HFFc6 (cell line): Measurements from ENCODE around the gene MAP4K5. TPM values are rescaled to one million over a fixed set of nuclear protein-coding genes. Genes with fewer than 3 reads are reported as not detected.
A peak's percentile ranks its signal among the peaks of the same experiment; 100 is the strongest.

Experiments used
- DNase-seq: peaks from one replicate; pipeline ENCODE4 v3.0.0-alpha.2; 2018
- H3K27ac Mint-ChIP-seq: 2 replicates; pipeline ENCODE4 v1.8.0; 2020; ENCODE audit warnings: mild to moderate bottlenecking, mixed read lengths
- H3K27me3 Mint-ChIP-seq: 2 replicates; pipeline ENCODE4 v1.8.0; 2021; ENCODE audit warnings: mild to moderate bottlenecking, moderate library complexity, mixed read lengths; ENCODE audit not compliant: insufficient read depth
- H3K36me3 Mint-ChIP-seq: 2 replicates; pipeline ENCODE4 v1.8.0; 2021; ENCODE audit warnings: low read depth, mixed read lengths
- H3K4me1 Mint-ChIP-seq: 2 replicates; pipeline ENCODE4 v1.8.0; 2020; ENCODE audit warnings: low read depth, mixed read lengths
- H3K4me3 Mint-ChIP-seq: 2 replicates; pipeline ENCODE4 v1.8.0; 2020; ENCODE audit warnings: mild to moderate bottlenecking, moderate library complexity, mixed read lengths
- H3K9me3 Mint-ChIP-seq: 2 replicates; pipeline ENCODE4 v1.8.0; 2020; ENCODE audit warnings: mild to moderate bottlenecking, mixed read lengths
- total RNA-seq, 6 experiments: library from RNA; stranded (reverse); fragmentation: NEBNext Ultra II Directional; extraction: Animal tissue kit (Norgen Biotek cat#: 25700); gene quantifications; 2 replicates in 1 of 6; 3 replicates in 5 of 6; pipeline ENCODE4 v1.2.3, GENCODE V29; 2021
- TF ChIP-seq, protein P1 (sequence below): fragments of 200-600 bp; sonication (generic); IDR thresholded peaks from 2 replicates; pipeline ENCODE4 v1.5.0; 2021; ENCODE audit warnings: antibody characterized with exemption, mild to moderate bottlenecking

MAP4K5 gene
- total RNA-seq, 6 experiments from 2014 or later: 61.4 to 74.5 (median 69.7) TPM

DNA sequence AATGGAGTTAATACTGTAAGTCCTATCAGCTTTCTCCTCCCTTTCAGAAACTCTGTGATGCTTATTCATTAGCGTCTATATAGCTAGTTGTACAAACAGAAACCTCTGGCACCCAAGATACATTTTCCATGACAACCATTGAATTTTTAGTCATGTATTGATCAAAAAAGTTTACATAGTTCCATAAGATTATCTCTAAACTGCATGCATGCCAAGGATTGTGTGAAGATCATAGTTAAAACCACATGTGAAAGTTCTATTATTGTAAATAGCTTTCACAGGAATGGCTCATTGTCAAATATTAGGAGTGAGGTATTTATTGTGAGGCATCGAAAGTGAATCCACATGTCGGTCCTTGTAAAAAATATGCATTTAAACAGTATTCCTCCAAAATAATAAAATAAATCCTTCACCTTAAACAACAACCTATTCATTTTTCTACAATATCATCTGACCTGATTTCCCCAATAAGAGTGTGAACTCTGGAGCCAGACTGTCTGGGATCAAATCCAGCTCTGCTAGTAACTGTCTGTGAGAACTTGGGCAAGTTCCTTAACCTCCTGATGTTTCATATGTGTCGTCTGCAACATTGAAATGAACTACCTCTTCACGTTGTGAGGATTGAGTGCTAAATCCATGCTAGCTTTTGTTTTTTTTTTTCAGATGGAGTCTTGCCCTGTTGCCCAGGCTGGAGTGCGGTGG is 125.1 kb downstream of the MAP4K5 start:
- Mint-ChIP-seq H3K4me3 (no peak overlapping the region), H3K36me3 (peaks cover 23% of the 10 kb centered on the region), H3K4me1 (peaks cover 31% of the 10 kb centered on the region), H3K27ac (no peak overlapping the region), H3K9me3 (no peaks in the 10 kb centered on the region), H3K27me3 (peaks cover 1% of the 10 kb centered on the region)
- TF ChIP-seq, protein P1, sequence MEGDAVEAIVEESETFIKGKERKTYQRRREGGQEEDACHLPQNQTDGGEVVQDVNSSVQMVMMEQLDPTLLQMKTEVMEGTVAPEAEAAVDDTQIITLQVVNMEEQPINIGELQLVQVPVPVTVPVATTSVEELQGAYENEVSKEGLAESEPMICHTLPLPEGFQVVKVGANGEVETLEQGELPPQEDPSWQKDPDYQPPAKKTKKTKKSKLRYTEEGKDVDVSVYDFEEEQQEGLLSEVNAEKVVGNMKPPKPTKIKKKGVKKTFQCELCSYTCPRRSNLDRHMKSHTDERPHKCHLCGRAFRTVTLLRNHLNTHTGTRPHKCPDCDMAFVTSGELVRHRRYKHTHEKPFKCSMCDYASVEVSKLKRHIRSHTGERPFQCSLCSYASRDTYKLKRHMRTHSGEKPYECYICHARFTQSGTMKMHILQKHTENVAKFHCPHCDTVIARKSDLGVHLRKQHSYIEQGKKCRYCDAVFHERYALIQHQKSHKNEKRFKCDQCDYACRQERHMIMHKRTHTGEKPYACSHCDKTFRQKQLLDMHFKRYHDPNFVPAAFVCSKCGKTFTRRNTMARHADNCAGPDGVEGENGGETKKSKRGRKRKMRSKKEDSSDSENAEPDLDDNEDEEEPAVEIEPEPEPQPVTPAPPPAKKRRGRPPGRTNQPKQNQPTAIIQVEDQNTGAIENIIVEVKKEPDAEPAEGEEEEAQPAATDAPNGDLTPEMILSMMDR: no peak
- DNase-seq: no peak

DNA sequence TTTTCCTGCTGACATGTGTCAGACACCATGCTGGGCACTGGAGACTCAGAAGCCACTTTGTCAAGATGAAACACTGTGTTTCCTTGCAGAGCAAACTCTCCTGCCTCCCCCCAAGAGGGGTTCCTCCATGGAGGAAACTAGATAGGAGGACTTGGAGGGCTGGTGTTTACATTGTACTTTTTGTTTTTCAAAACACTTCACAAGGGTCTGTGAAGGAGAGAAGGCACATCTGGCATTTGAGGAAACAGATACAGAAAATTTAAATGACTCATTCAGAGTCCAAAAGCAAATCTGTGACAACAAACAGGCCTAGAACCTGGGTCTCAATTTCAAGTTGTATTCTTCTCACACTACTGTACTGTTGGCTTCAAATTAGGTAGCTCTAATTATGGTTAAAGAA is 128.9 kb downstream of the MAP4K5 start:
- H3K4me1 Mint-ChIP-seq: peaks cover 40% of the 10 kb centered on the region
- H3K4me3 Mint-ChIP-seq: no peak overlapping the region
- no peaks in the 10 kb centered on the region; the same call in none of the 2 replicates for H3K27me3 Mint-ChIP-seq
- peak overlapping the region; percentile 47; the same call in 1 of the 2 replicates for H3K27ac Mint-ChIP-seq
- peaks cover 9% of the 10 kb centered on the region; the same call in 1 of the 2 replicates for H3K36me3 Mint-ChIP-seq
- TF ChIP-seq, protein P1: no peak
- no peak for DNase-seq
- H3K9me3 Mint-ChIP-seq: no peaks in the 10 kb centered on the region

DNA sequence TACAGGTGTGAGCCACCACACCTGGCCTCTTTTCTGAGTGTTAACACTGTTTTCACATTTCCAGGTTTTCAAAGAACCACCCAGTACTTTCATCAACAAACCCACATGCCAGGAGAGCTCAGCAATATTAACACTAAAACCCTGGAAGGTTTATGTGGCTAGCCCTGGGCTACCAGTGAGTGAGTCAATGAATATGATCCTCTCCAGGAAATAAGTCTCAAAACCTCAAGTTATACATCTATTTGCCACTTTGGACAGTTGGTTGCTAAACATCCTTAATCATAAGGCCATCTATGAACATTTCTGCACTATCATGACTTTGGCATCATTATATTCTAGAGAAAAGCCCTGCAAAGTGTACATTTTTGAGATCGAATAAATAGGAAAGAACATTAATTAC is 129.4 kb downstream of the MAP4K5 start:
- peaks cover 45% of the 10 kb centered on the region for H3K4me1 Mint-ChIP-seq
- H3K27me3 Mint-ChIP-seq: no peaks in the 10 kb centered on the region; the same call in none of the 2 replicates
- peak overlapping the region; percentile 17; the same call in 1 of the 2 replicates for H3K27ac Mint-ChIP-seq
- peaks cover 9% of the 10 kb centered on the region; the same call in 1 of the 2 replicates for H3K36me3 Mint-ChIP-seq
- DNase-seq: peak; percentile 12
- H3K4me3 Mint-ChIP-seq: no peak overlapping the region
- no peaks in the 10 kb centered on the region for H3K9me3 Mint-ChIP-seq
- TF ChIP-seq, protein P1: no peak

DNA sequence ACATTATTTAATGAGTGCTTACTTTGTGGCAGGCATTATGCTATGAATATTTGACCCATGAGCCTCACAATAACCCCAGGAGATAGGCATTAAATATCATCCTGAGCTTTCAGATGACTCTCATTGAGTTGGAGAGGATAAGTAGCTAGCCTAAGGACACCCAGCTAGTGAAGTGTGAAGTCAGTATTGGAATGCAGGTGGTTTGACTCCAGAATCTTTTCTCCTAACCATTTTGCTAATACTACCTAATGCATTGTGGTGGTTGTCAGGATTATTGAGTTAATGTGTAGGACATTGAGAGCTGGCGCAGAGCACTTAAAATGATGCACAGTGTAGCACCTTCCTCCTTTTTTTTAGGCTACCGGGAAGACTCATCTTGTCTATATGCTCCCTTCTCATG is 131.9 kb downstream of the MAP4K5 start:
- H3K4me3 Mint-ChIP-seq: peak overlapping the region; percentile 60; the same call in 1 of the 2 replicates
- H3K9me3 Mint-ChIP-seq: no peaks in the 10 kb centered on the region
- H3K4me1 Mint-ChIP-seq: peaks cover 64% of the 10 kb centered on the region
- DNase-seq: no peak
- no peaks in the 10 kb centered on the region; the same call in 1 of the 2 replicates for H3K27me3 Mint-ChIP-seq
- H3K36me3 Mint-ChIP-seq: 0 out of 2 replicates have a peak, but pooled peaks cover under 1% of the 10 kb centered on the region
- H3K27ac Mint-ChIP-seq: peak overlapping the region; percentile 50; the same call in 1 of the 2 replicates
- TF ChIP-seq, protein P1: no peak

DNA sequence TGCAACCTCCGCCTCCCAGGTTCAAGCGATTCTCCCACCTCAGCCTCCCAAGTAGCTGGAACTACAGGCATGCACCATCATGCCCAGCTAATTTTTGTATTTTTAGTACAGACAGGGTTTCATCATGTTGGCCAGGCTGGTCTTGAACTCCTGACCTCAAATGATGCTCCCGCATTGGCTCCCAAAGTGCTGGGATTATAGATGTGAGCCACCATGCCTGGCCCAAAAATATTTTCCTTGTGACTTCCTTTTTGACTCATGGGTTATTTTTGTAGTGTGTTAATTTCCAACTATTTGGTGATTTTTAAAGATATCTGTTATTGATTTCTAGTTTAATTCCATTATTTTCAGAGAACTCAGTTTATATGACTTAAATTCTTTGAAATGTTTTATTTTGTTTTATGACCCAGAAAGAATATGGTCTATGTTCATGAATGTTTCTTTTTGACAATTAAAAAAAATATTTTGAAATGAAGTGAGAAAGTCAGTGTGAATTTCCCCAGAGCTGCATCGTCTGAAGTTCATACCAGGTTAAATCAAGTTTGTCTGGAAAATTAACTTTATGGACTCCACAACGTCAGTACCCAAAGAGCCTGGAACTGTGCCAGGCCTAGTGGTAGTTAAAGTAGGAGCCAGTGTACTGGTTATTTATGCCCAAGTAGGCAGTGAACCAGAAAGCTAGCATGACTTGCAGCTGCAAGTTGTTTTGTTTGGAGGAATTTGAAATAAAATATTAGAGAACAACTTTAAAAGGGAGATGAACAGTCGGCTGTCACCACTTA is 132.9 kb downstream of the MAP4K5 start:
- peaks cover 74% of the 10 kb centered on the region for H3K4me1 Mint-ChIP-seq
- peak overlapping the region; percentile 60; the same call in 1 of the 2 replicates for H3K4me3 Mint-ChIP-seq
- no peaks in the 10 kb centered on the region for H3K9me3 Mint-ChIP-seq
- TF ChIP-seq, protein P1: no peak
- H3K36me3 Mint-ChIP-seq: peaks cover 5% of the 10 kb centered on the region; the same call in 1 of the 2 replicates
- peak; percentile 46 for DNase-seq
- no peaks in the 10 kb centered on the region; the same call in 1 of the 2 replicates for H3K27me3 Mint-ChIP-seq
- H3K27ac Mint-ChIP-seq: peak overlapping the region; percentile 50
